SK-N-SH (cell line): ENCODE results near the gene IAH1. TPM values are rescaled to one million over a fixed set of nuclear protein-coding genes. Genes with fewer than 3 reads are reported as not detected.

Experiments
- CTCF ChIA-PET: fragments of 300-600, 350-600 bp; formaldehyde crosslinking; extraction: SDS; loops from one replicate; lab custom pipeline; 2021; lab: Yijun Ruan, JAX
- POLR2A ChIA-PET: fragments of 350-600 bp; sonication (Branson Sonifier 250); formaldehyde crosslinking; extraction: SDS; loops from one replicate; lab custom pipeline; 2020; ENCODE audit warnings: antibody characterized with exemption, inconsistent platforms; lab: Yijun Ruan, JAX
- DNase-seq: peaks from one replicate; pipeline ENCODE4 v3.0.0; 2012
- H2AFZ ChIP-seq: fragments of 200-600 bp; sonication (generic); 2 replicates; pipeline ENCODE4 v1.8.1; 2016; ENCODE audit warnings: antibody characterized with exemption, mild to moderate bottlenecking, low read depth
- H3F3A ChIP-seq: fragments of 200-600 bp; sonication (generic); replicated peaks from 2 replicates; pipeline ENCODE3; 2016; ENCODE audit warnings: antibody characterized with exemption, mild to moderate bottlenecking; ENCODE audit not compliant: insufficient read depth
- H3K27ac ChIP-seq, 2 experiments: fragments of 200-500 bp in 1 of 2; fragments of 200-600 bp in 1 of 2; sonication (Bioruptor generic) in 1 of 2; sonication (generic), shearing (Covaris generic) in 1 of 2; 2 replicates each; pipeline versions ENCODE4 v1.5.1 to v1.6.1; 2014 to 2016; ENCODE audit warnings: low read depth in 2 of 2, inconsistent platforms in 1 of 2, low read length in 1 of 2, mild to moderate bottlenecking in 1 of 2, mixed read lengths in 1 of 2
- H3K27me3 ChIP-seq: fragments of 200-600 bp; sonication (generic), shearing (Covaris generic); 2 replicates; pipeline ENCODE4 v1.6.1; 2016; ENCODE audit warnings: mixed run types; ENCODE audit not compliant: insufficient read depth
- H3K36me3 ChIP-seq, 2 experiments: fragments of 200-500 bp in 1 of 2; fragments of 200-600 bp in 1 of 2; sonication (Bioruptor generic) in 1 of 2; sonication (generic) in 1 of 2; replicated peaks in 1 of 2; 2 replicates each; pipeline versions ENCODE3 to v1.5.1; 2014 to 2016; ENCODE audit warnings: low read length in 1 of 2, mild to moderate bottlenecking in 1 of 2; ENCODE audit not compliant: insufficient read depth in 2 of 2, control insufficient read depth in 1 of 2
- H3K4me1 ChIP-seq, 2 experiments: fragments of 200-500 bp in 1 of 2; fragments of 200-600 bp in 1 of 2; sonication (Bioruptor generic) in 1 of 2; sonication (generic), shearing (Covaris generic) in 1 of 2; 2 replicates each; pipeline versions ENCODE4 v1.5.1 to v1.6.1; 2014 to 2016; ENCODE audit warnings: low read depth in 1 of 2, low read length in 1 of 2, mixed run types in 1 of 2; ENCODE audit not compliant: insufficient read depth in 2 of 2, control insufficient read depth in 1 of 2
- H3K4me2 ChIP-seq: fragments of 200-600 bp; sonication (generic), shearing (Covaris generic); 2 replicates; pipeline ENCODE4 v1.6.1; 2017; ENCODE audit warnings: mixed run types
- H3K4me3 ChIP-seq, 2 experiments: fragments of 200-500 bp in 1 of 2; fragments of 200-600 bp in 1 of 2; sonication (Bioruptor generic) in 1 of 2; sonication (generic), shearing (Covaris generic) in 1 of 2; 2 replicates each; pipeline versions ENCODE4 v1.5.1 to v1.8.1; 2014 to 2016; ENCODE audit warnings: low read depth in 2 of 2, inconsistent platforms in 1 of 2, low read length in 1 of 2, mild to moderate bottlenecking in 1 of 2, mixed read lengths in 1 of 2, moderate library complexity in 1 of 2
- H3K79me2 ChIP-seq: fragments of 200-600 bp; sonication (generic); 2 replicates; pipeline ENCODE4 v1.8.1; 2017; ENCODE audit warnings: mild to moderate bottlenecking; ENCODE audit not compliant: insufficient read depth
- H3K9ac ChIP-seq: fragments of 200-600 bp; sonication (generic); 2 replicates; pipeline ENCODE4 v1.6.1; 2017; ENCODE audit warnings: mixed run types
- H3K9me2 ChIP-seq: fragments of 200-600 bp; sonication (generic); 2 replicates; pipeline ENCODE4 v1.6.1; 2017; ENCODE audit warnings: mixed run types
- H3K9me3 ChIP-seq: fragments of 200-600 bp; sonication (generic); 2 replicates; pipeline ENCODE4 v1.6.1; 2017; ENCODE audit warnings: mixed run types, mild to moderate bottlenecking, moderate library complexity
- H4K20me1 ChIP-seq: fragments of 200-600 bp; sonication (generic); 2 replicates; pipeline ENCODE4 v1.6.1; 2017; ENCODE audit warnings: mild to moderate bottlenecking, mixed run types; ENCODE audit not compliant: insufficient read depth
- CHD2 ChIP-seq: fragments of 150-350 bp; IDR thresholded peaks from 2 replicates; pipeline ENCODE4 v1.6.1; 2018; ENCODE audit warnings: low read length; ENCODE audit not compliant: partially characterized antibody
- EP300 ChIP-seq, 2 experiments: IDR thresholded peaks; 2 replicates each; pipeline versions ENCODE4 v1.4.0 to v1.6.1; 2012; ENCODE audit warnings: borderline replicate concordance in 1 of 2, low read depth in 1 of 2, low read length in 1 of 2
- FOSL2 ChIP-seq: IDR thresholded peaks from 2 replicates; pipeline ENCODE4 v1.4.0; 2012; ENCODE audit warnings: low read depth, mild to moderate bottlenecking, moderate library complexity, borderline replicate concordance
- FOXM1 ChIP-seq: IDR thresholded peaks from 2 replicates; pipeline ENCODE4 v1.4.0; 2012; ENCODE audit warnings: low read depth, mild to moderate bottlenecking
- GATA2 ChIP-seq: sonication (generic); formaldehyde crosslinking; IDR thresholded peaks from 2 replicates; pipeline ENCODE4 v1.5.0; 2020; ENCODE audit warnings: mild to moderate bottlenecking, missing genetic modification reagents
- JUND ChIP-seq: IDR thresholded peaks from 2 replicates; pipeline ENCODE4 v1.4.0; 2012
- MEF2A ChIP-seq: IDR thresholded peaks from 2 replicates; pipeline ENCODE4 v1.4.0; 2012; ENCODE audit warnings: low read depth, borderline replicate concordance
- MXI1 ChIP-seq: IDR thresholded peaks from 2 replicates; pipeline ENCODE4 v1.6.1; 2012; ENCODE audit warnings: mild to moderate bottlenecking, low read depth, low read length, improper control_type of control experiment
- NFIC ChIP-seq: IDR thresholded peaks from 2 replicates; pipeline ENCODE4 v1.4.0; 2012; ENCODE audit warnings: borderline replicate concordance
- NRF1 ChIP-seq: IDR thresholded peaks from 2 replicates; pipeline ENCODE4 v1.6.1; 2012; ENCODE audit warnings: low read depth, mild to moderate bottlenecking, low read length
- POLR2AphosphoS5 ChIP-seq: IDR thresholded peaks from 2 replicates; pipeline ENCODE4 v1.6.1; 2012; ENCODE audit warnings: low read depth, low read length
- RAD21 ChIP-seq: IDR thresholded peaks from 2 replicates; pipeline ENCODE4 v1.6.1; 2012; ENCODE audit warnings: mild to moderate bottlenecking, low read length
- RCOR1 ChIP-seq: fragments of 150-350 bp; IDR thresholded peaks from 2 replicates; pipeline ENCODE4 v1.6.1; 2017; ENCODE audit warnings: antibody characterized with exemption, low read length
- RXRA ChIP-seq: IDR thresholded peaks from 2 replicates; pipeline ENCODE4 v1.4.0; 2012; ENCODE audit warnings: low read depth, mild to moderate bottlenecking, borderline replicate concordance
- SMC3 ChIP-seq: IDR thresholded peaks from 2 replicates; pipeline ENCODE4 v1.6.1; 2012; ENCODE audit warnings: low read depth, low read length, improper control_type of control experiment
- USF2 ChIP-seq: fragments of 150-350 bp; IDR thresholded peaks from 2 replicates; pipeline ENCODE4 v1.6.1; 2017; ENCODE audit warnings: antibody characterized with exemption, low read length, low read depth, borderline replicate concordance
- YY1 ChIP-seq: IDR thresholded peaks from 2 replicates; pipeline ENCODE4 v1.4.0; 2012; ENCODE audit warnings: low read depth, mild to moderate bottlenecking
- ZBTB33 ChIP-seq: IDR thresholded peaks from 2 replicates; pipeline ENCODE4 v1.4.0; 2012; ENCODE audit warnings: low read depth, borderline replicate concordance
- WGBS: methylation state at CpG from one replicate; pipeline ENCODE4 v1.1.6; 2017; ENCODE audit warnings: low lambda C conversion rate; 5-methylcytosine and 5-hydroxymethylcytosine counted together
- polyA plus RNA-seq, 3 experiments: library from polyadenylated mRNA; depleted of rRNA; stranded (reverse); fragments of >200 nt; gene quantifications; 2 replicates each; pipeline ENCODE4 v1.2.3, GENCODE V29; 2012

Gene IAH1
- polyA plus RNA-seq, 1 of the 3 experiments (the other 2 are of a cell fraction): 115 TPM

DNA sequence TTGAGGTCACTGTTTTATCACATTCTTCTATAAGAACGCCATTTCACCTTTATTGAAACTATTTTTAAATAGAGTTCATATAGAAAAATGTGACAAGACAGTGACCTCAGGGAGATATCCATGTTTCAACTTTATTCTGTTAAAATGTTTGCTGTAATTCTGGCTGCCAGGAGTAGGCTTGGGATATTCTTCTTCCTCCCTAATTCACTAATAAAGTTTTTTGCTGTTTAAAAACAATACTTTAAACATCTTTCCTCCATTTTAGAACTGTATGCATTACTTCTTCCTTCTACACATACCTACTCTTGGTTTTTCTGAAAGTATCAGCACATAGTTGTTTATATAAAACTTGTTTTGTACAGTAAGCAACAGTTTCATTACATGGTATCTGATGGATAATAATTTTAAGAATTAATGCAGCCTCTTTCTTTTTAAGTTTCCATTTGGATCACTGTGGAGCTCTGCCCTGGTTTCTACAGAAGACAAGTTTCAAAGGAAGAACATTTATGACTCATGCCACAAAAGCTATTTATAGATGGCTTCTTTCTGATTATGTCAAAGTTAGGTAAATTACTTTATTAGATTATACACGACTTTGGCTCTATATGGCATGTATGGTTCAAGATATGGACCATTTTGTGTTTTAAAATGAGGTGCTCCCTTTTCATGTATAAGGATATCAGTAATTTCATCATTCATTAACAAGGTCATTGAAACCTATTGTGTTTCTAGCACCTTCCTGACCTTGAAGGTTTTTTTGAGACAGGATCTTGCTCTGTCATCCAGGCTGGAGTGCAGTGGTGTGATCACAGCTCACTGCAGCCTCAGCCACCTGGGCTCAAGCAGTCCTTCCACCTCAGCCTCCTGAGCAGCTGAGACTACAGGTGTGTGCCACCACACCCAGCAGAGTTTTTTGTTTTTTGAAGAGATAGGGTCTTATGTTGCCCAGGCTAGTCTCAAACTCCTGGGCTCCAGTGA is 43.7 kb upstream of the IAH1 start:
- no peak overlapping the region for H3K4me3 ChIP-seq
- POLR2A ChIA-PET: interaction anchor here (1.0 kb wide), 1 partner anchor 68 kb away, joined by 3 read pairs; no protein-coding TSS in a partner anchor
- H2AFZ ChIP-seq: no peak overlapping the region
- WGBS: 53% methylated on average over 2 of the region's 2 CpGs
- DNase-seq: no peak
- CTCF ChIA-PET: no interaction called here
- no peak overlapping the region for H3K9ac ChIP-seq
- H3K27me3 ChIP-seq: no peaks in the 10 kb centered on the region
- TF ChIP-seq FOSL2: peak; percentile 66; the same call in 1 of the 2 replicates
- 0 out of 2 replicates have a peak, but pooled peaks have one; percentile 13 for TF ChIP-seq POLR2AphosphoS5
- 0 out of 2 replicates have a peak, but pooled peaks have one; percentile 29 for TF ChIP-seq JUND
- peak; percentile 81; the same call in 1 of the 2 replicates for TF ChIP-seq MEF2A
- TF ChIP-seq NFIC: 0 out of 2 replicates have a peak, but pooled peaks have one; percentile 6
- no peak for TF ChIP-seq RXRA
- TF ChIP-seq FOXM1: no peak
- H3K79me2 ChIP-seq: peaks cover 21% of the 10 kb centered on the region; the same call in 1 of the 2 replicates
- peak overlapping the region; percentile 35 for H3K4me2 ChIP-seq
- no peaks in the 10 kb centered on the region for H4K20me1 ChIP-seq
- H3K9me3 ChIP-seq: no peaks in the 10 kb centered on the region
- H3F3A ChIP-seq: peaks cover 11% of the 10 kb centered on the region
- no peaks in the 10 kb centered on the region for H3K9me2 ChIP-seq
- peaks cover 47 to 70% of the 10 kb centered on the region in 2 experiments for H3K36me3 ChIP-seq
- H3K4me1 ChIP-seq: peaks cover 0 to 22% of the 10 kb centered on the region in 2 experiments; a peak in 3 of 4 replicates
- peak overlapping the region; percentile 51 to 71; a peak in 3 of 4 replicates for H3K27ac ChIP-seq

DNA sequence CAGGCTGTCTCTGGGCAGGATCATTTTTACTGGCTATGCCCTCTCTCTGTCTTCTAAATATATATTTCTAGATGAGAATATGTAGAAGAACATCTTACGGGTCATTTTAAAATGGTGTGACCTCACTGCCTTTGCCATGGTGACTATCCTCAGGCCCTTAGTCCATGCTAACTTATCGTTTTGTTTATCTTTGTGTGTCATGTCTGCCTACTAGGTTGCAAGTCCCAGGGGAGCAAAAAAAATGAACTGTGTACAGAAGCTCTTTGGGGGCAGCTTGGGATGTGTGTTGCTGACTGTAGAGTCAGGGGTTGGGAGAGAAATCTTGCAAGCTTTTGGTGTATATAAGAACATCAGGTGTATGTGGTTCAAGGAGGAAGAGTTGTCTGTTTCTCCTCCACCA is 39.9 kb upstream of the IAH1 start:
- H3K4me3 ChIP-seq: no peak overlapping the region
- no peak overlapping the region for H2AFZ ChIP-seq
- H3K9me2 ChIP-seq: no peaks in the 10 kb centered on the region
- peaks cover 74 to 79% of the 10 kb centered on the region in 2 experiments for H3K36me3 ChIP-seq
- H3K27me3 ChIP-seq: no peaks in the 10 kb centered on the region
- H3K79me2 ChIP-seq: no peaks in the 10 kb centered on the region
- WGBS: 89% methylated on average over 2 of the region's 2 CpGs
- ChIA-PET CTCF (interaction anchor here (0.7 to 0.9 kb wide), 5 partner anchors 10 to 613 kb away, joined by 3 to 6 read pairs (median 3); no protein-coding TSS in a partner anchor), POLR2A (interaction anchor here (0.8 kb wide), 1 partner anchor 824 kb away, joined by 3 read pairs; no protein-coding TSS in a partner anchor)
- H3K27ac ChIP-seq: no peak overlapping the region
- no peaks in the 10 kb centered on the region for H4K20me1 ChIP-seq
- H3F3A ChIP-seq: peaks cover 17% of the 10 kb centered on the region
- no peak for DNase-seq
- H3K4me1 ChIP-seq: peaks cover 0 to 15% of the 10 kb centered on the region in 2 experiments; a peak in 3 of 4 replicates
- TF ChIP-seq RXRA: no peak
- TF ChIP-seq RCOR1: no peak
- no peak for TF ChIP-seq YY1
- no peak for TF ChIP-seq SMC3
- TF ChIP-seq NRF1: no peak
- TF ChIP-seq RAD21: no peak
- no peak for TF ChIP-seq EP300 (IDR thresholded peaks at IDR 0.05; ENCODE audit: borderline replicate concordance in 1 of 2, low read depth in 1 of 2, low read length in 1 of 2)
- TF ChIP-seq USF2: no peak
- TF ChIP-seq GATA2 (CRISPR knock-in tag): no peak
- no peak for TF ChIP-seq ZBTB33
- no peak for TF ChIP-seq CHD2
- TF ChIP-seq MEF2A: no peak
- TF ChIP-seq POLR2AphosphoS5: no peak
- no peak for TF ChIP-seq FOXM1
- no peak for TF ChIP-seq MXI1
- no peak overlapping the region for H3K4me2 ChIP-seq
- no peak overlapping the region for H3K9ac ChIP-seq
- H3K9me3 ChIP-seq: no peaks in the 10 kb centered on the region
